Measurements from ENCODE around the gene NRG2.

DNA sequence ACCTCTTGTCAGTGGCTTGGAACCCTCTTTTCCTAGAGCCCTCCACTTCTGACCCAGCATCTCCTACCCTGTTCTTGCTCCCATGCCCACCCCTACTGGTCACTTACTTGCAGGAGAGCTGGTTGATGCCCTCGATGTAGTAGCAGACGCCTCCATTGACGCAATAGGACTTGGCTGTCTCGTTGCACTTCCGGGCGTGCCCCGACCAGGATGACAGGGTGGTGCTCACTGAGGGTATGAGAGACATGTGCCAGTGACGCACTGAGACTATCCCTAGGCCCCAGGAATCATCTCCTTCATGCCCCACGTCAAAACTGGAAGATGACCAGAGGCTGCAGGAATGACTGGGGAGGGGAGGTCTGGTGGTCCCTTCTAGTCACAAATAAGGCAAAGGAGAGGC is 171.5 kb downstream of the NRG2 start:
- TF ChIP-seq CTCF (conservative IDR thresholded peaks at IDR 0.05; ENCODE audit: low read depth, low read length) (no peak), NFE2L2 (IDR thresholded peaks at IDR 0.05; ENCODE audit: low read depth, low read length) (no peak), MAFK (IDR thresholded peaks at IDR 0.05; ENCODE audit: low read depth, low read length) (no peak), FOS (IDR thresholded peaks at IDR 0.05; ENCODE audit: low read depth, low read length) (no peak), POLR2A (IDR thresholded peaks at IDR 0.05; ENCODE audit: low read depth, low read length) (no peak), USF2 (IDR thresholded peaks at IDR 0.05; ENCODE audit: low read depth, low read length) (no peak), MXI1 (IDR thresholded peaks at IDR 0.05; ENCODE audit: borderline replicate concordance, low read depth, low read length) (no peak), MAZ (IDR thresholded peaks at IDR 0.05; ENCODE audit: borderline replicate concordance, low read depth, low read length) (no peak), SMC3 (IDR thresholded peaks at IDR 0.05; ENCODE audit: low read depth, low read length) (no peak), CHD1 (IDR thresholded peaks at IDR 0.05; ENCODE audit: low read depth, low read length) (no peak), RCOR1 (IDR thresholded peaks at IDR 0.05; ENCODE audit: insufficient replicate concordance, low read length) (no peak), RAD21 (IDR thresholded peaks at IDR 0.05; ENCODE audit: low read length) (no peak)
- TF ChIP-seq, protein P1, sequence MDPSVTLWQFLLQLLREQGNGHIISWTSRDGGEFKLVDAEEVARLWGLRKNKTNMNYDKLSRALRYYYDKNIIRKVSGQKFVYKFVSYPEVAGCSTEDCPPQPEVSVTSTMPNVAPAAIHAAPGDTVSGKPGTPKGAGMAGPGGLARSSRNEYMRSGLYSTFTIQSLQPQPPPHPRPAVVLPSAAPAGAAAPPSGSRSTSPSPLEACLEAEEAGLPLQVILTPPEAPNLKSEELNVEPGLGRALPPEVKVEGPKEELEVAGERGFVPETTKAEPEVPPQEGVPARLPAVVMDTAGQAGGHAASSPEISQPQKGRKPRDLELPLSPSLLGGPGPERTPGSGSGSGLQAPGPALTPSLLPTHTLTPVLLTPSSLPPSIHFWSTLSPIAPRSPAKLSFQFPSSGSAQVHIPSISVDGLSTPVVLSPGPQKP (IDR thresholded peaks at IDR 0.05; ENCODE audit: borderline replicate concordance, low read depth, low read length) = no peak

Measured in IMR-90 (cell line).